ENCODE measurements around the gene PLEKHN1. TPM values are rescaled to one million over a fixed set of nuclear protein-coding genes. Genes with fewer than 3 reads are reported as not detected.

PLEKHN1 gene
- total RNA-seq, 1 donor = 1.7 TPM

GRCh38 chr1:978069-978834 is 12.0 kb downstream of the PLEKHN1 start:
- DNase-seq (ENCODE audit: low read depth) = no peak
- no peak for TF ChIP-seq CTCF (IDR thresholded peaks at IDR 0.05; ENCODE audit: insufficient read depth, low read depth, low read length)
- H3K4me3 ChIP-seq (ENCODE audit: low read depth, low read length) = no peak overlapping the region

- TF ChIP-seq CTCF (IDR thresholded peaks at IDR 0.05; ENCODE audit: insufficient read depth, low read depth, low read length) = no peak
- DNase-seq (ENCODE audit: low read depth) = no peak
- no peak overlapping the region for H3K4me3 ChIP-seq (ENCODE audit: low read depth, low read length)
Measured at GRCh38 chr1:978835-979743, 12.8 kb downstream of the PLEKHN1 start.

GRCh38 chr1:979744-980072 is 13.4 kb downstream of the PLEKHN1 start:
- no peak for DNase-seq (ENCODE audit: low read depth)
- H3K4me3 ChIP-seq (ENCODE audit: low read depth, low read length) = no peak overlapping the region
- no peak for TF ChIP-seq CTCF (IDR thresholded peaks at IDR 0.05; ENCODE audit: insufficient read depth, low read depth, low read length)

- no peak for DNase-seq (ENCODE audit: low read depth)
- no peak overlapping the region for H3K4me3 ChIP-seq (ENCODE audit: low read depth, low read length)
- no peak for TF ChIP-seq CTCF (IDR thresholded peaks at IDR 0.05; ENCODE audit: insufficient read depth, low read depth, low read length)
Measured at GRCh38 chr1:980137-980571, 13.9 kb downstream of the PLEKHN1 start.

GRCh38 chr1:980602-981395 is 14.5 kb downstream of the PLEKHN1 start:
- TF ChIP-seq CTCF (IDR thresholded peaks at IDR 0.05; ENCODE audit: insufficient read depth, low read depth, low read length) = no peak
- no peak overlapping the region for H3K4me3 ChIP-seq (ENCODE audit: low read depth, low read length)
- DNase-seq (ENCODE audit: low read depth) = no peak

- TF ChIP-seq CTCF (IDR thresholded peaks at IDR 0.05; ENCODE audit: insufficient read depth, low read depth, low read length) = no peak
- DNase-seq (ENCODE audit: low read depth) = no peak
- no peak overlapping the region for H3K4me3 ChIP-seq (ENCODE audit: low read depth, low read length)
Measured at GRCh38 chr1:981491-981954, 15.2 kb downstream of the PLEKHN1 start.

Data from fibroblast of villous mesenchyme (primary cell).